ENCODE results near the gene TNS3.

GRCh38 chr7:47356261-47356660, 225.7 kb downstream of the TNS3 start:
- TF ChIP-seq TGIF2 (CRISPR knock-in tag; IDR thresholded peaks at IDR 0.05) (no peak), PML (IDR thresholded peaks at IDR 0.05; ENCODE audit: low read length) (no peak)
